Measurements from ENCODE around the gene MEIS2.

Gene MEIS2

GRCh38 chr15:37100109-37100965 lies at the start of gene MEIS2 (continued):
- TF ChIP-seq, protein P1, sequence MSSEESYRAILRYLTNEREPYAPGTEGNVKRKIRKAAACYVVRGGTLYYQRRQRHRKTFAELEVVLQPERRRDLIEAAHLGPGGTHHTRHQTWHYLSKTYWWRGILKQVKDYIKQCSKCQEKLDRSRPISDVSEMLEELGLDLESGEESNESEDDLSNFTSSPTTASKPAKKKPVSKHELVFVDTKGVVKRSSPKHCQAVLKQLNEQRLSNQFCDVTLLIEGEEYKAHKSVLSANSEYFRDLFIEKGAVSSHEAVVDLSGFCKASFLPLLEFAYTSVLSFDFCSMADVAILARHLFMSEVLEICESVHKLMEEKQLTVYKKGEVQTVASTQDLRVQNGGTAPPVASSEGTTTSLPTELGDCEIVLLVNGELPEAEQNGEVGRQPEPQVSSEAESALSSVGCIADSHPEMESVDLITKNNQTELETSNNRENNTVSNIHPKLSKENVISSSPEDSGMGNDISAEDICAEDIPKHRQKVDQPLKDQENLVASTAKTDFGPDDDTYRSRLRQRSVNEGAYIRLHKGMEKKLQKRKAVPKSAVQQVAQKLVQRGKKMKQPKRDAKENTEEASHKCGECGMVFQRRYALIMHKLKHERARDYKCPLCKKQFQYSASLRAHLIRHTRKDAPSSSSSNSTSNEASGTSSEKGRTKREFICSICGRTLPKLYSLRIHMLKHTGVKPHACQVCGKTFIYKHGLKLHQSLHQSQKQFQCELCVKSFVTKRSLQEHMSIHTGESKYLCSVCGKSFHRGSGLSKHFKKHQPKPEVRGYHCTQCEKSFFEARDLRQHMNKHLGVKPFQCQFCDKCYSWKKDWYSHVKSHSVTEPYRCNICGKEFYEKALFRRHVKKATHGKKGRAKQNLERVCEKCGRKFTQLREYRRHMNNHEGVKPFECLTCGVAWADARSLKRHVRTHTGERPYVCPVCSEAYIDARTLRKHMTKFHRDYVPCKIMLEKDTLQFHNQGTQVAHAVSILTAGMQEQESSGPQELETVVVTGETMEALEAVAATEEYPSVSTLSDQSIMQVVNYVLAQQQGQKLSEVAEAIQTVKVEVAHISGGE (tag by site-specific recombination; conservative IDR thresholded peaks at IDR 0.05; ENCODE audit: low read depth): peak; percentile 79
- TF ChIP-seq ZNF184 (tag by site-specific recombination; IDR thresholded peaks at IDR 0.05): no peak
- 0 out of 2 replicates have a peak, but pooled peaks have one; percentile 43 for TF ChIP-seq ZNF324 (tag by site-specific recombination; IDR thresholded peaks at IDR 0.05)
- no peak for TF ChIP-seq ZNF169 (tag by site-specific recombination; IDR thresholded peaks at IDR 0.05)
- TF ChIP-seq ZFP37 (tag by site-specific recombination; IDR thresholded peaks at IDR 0.05): no peak
- peak; percentile 96 for TF ChIP-seq PRDM1 (tag by site-specific recombination; IDR thresholded peaks at IDR 0.05)
- peak; percentile 43 for TF ChIP-seq PATZ1 (tag by site-specific recombination; IDR thresholded peaks at IDR 0.05)
- 0 out of 2 replicates have a peak, but pooled peaks have one; percentile 33 for TF ChIP-seq ZSCAN23 (tag by site-specific recombination; IDR thresholded peaks at IDR 0.05)
- TF ChIP-seq OSR2 (tag by site-specific recombination; IDR thresholded peaks at IDR 0.05): no peak
- TF ChIP-seq, protein P2, sequence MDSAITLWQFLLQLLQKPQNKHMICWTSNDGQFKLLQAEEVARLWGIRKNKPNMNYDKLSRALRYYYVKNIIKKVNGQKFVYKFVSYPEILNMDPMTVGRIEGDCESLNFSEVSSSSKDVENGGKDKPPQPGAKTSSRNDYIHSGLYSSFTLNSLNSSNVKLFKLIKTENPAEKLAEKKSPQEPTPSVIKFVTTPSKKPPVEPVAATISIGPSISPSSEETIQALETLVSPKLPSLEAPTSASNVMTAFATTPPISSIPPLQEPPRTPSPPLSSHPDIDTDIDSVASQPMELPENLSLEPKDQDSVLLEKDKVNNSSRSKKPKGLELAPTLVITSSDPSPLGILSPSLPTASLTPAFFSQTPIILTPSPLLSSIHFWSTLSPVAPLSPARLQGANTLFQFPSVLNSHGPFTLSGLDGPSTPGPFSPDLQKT (IDR thresholded peaks at IDR 0.05; ENCODE audit: borderline replicate concordance, low read depth, low read length): no peak
- peak; percentile 100 for TF ChIP-seq ZNF596 (tag by site-specific recombination; IDR thresholded peaks at IDR 0.05)
- no peak for TF ChIP-seq RBAK (tag by site-specific recombination; IDR thresholded peaks at IDR 0.05)
- no peak for TF ChIP-seq ZNF175 (tag by site-specific recombination; IDR thresholded peaks at IDR 0.05)
- TF ChIP-seq ZNF155 (tag by site-specific recombination; IDR thresholded peaks at IDR 0.05): no peak
- 0 out of 2 replicates have a peak, but pooled peaks have one; percentile 20 for TF ChIP-seq ZNF423 (tag by site-specific recombination; IDR thresholded peaks at IDR 0.05)
- no peak for TF ChIP-seq ZNF677 (tag by site-specific recombination; IDR thresholded peaks at IDR 0.05)
- TF ChIP-seq ZNF518A (tag by site-specific recombination; conservative IDR thresholded peaks at IDR 0.05; ENCODE audit: low read depth): no peak
- TF ChIP-seq, protein P3, sequence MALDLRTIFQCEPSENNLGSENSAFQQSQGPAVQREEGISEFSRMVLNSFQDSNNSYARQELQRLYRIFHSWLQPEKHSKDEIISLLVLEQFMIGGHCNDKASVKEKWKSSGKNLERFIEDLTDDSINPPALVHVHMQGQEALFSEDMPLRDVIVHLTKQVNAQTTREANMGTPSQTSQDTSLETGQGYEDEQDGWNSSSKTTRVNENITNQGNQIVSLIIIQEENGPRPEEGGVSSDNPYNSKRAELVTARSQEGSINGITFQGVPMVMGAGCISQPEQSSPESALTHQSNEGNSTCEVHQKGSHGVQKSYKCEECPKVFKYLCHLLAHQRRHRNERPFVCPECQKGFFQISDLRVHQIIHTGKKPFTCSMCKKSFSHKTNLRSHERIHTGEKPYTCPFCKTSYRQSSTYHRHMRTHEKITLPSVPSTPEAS (tag by site-specific recombination; IDR thresholded peaks at IDR 0.05): peak; percentile 94
- no peak for TF ChIP-seq OVOL3 (tag by site-specific recombination; IDR thresholded peaks at IDR 0.05)
- TF ChIP-seq ZXDB (tag by site-specific recombination; IDR thresholded peaks at IDR 0.05): peak; percentile 25; the same call in 1 of the 2 replicates
- TF ChIP-seq MYNN (tag by site-specific recombination; IDR thresholded peaks at IDR 0.05; ENCODE audit: borderline replicate concordance): no peak
- TF ChIP-seq ZNF426 (tag by site-specific recombination; IDR thresholded peaks at IDR 0.05): no peak
- TF ChIP-seq ZNF549 (tag by site-specific recombination; IDR thresholded peaks at IDR 0.05): no peak
- TF ChIP-seq KLF16 (tag by site-specific recombination; IDR thresholded peaks at IDR 0.05): peak; percentile 93
- TF ChIP-seq ZFHX2 (tag by site-specific recombination; conservative IDR thresholded peaks at IDR 0.05): no peak

All from HEK293 (cell line).